Mesenchymal stem cell (in vitro differentiated cells and primary cell): ENCODE results near the gene C2CD2.

Experiments used
- DNase-seq: peaks from one replicate; pipeline ENCODE4 v3.0.0-alpha.2; 2013
- H2AFZ ChIP-seq: one replicate; pipeline ENCODE4 v1.6.1; 2013; ENCODE audit warnings: low read depth, mild to moderate bottlenecking, control low read depth, inconsistent platforms, low read length, moderate library complexity
- H2AK5ac ChIP-seq: 2 replicates; pipeline ENCODE4 v1.6.1; 2013; ENCODE audit warnings: low read length, moderate library complexity, mild to moderate bottlenecking, inconsistent platforms; ENCODE audit not compliant: severe bottlenecking
- H2BK120ac ChIP-seq: one replicate; pipeline ENCODE4 v1.6.1; 2013; ENCODE audit warnings: low read depth, mild to moderate bottlenecking, inconsistent platforms, low read length, moderate library complexity
- H2BK12ac ChIP-seq, 2 experiments: one replicate each; pipeline ENCODE4 v1.6.1; 2013; ENCODE audit warnings: inconsistent platforms in 2 of 2, low read length in 2 of 2, mild to moderate bottlenecking in 2 of 2, moderate library complexity in 2 of 2, control low read depth in 1 of 2
- H2BK15ac ChIP-seq: one replicate; pipeline ENCODE4 v1.6.1; 2013; ENCODE audit warnings: mild to moderate bottlenecking, low read depth, inconsistent platforms; ENCODE audit not compliant: poor library complexity, severe bottlenecking
- H2BK5ac ChIP-seq: 2 replicates; pipeline ENCODE4 v1.6.1; 2013; ENCODE audit warnings: low read depth, mild to moderate bottlenecking, low read length, control low read depth, inconsistent platforms; ENCODE audit not compliant: poor library complexity, severe bottlenecking
- H3K14ac ChIP-seq, 2 experiments: one replicate each; pipeline ENCODE4 v1.6.1; 2013; ENCODE audit warnings: inconsistent platforms in 2 of 2, low read length in 2 of 2, control low read depth in 1 of 2, mild to moderate bottlenecking in 1 of 2, moderate library complexity in 1 of 2
- H3K18ac ChIP-seq, 2 experiments: one replicate each; pipeline ENCODE4 v1.6.1; 2013; ENCODE audit warnings: inconsistent platforms in 2 of 2, low read length in 2 of 2, control low read depth in 1 of 2, low read depth in 1 of 2, mild to moderate bottlenecking in 1 of 2
- H3K23ac ChIP-seq, 2 experiments: one replicate each; pipeline ENCODE4 v1.6.1; 2013; ENCODE audit warnings: inconsistent platforms in 2 of 2, low read length in 2 of 2, mild to moderate bottlenecking in 2 of 2, moderate library complexity in 2 of 2, control low read depth in 1 of 2
- H3K27ac ChIP-seq: 2 replicates; pipeline ENCODE4 v1.5.1; 2013; ENCODE audit warnings: mild to moderate bottlenecking, moderate library complexity, low read length, control low read depth, inconsistent platforms; ENCODE audit not compliant: poor library complexity, severe bottlenecking
- H3K27me3 ChIP-seq, 2 experiments: 2 replicates each; pipeline versions ENCODE4 v1.6.1 to v1.7.0; 2013; ENCODE audit warnings: low read length in 2 of 2, mild to moderate bottlenecking in 2 of 2, moderate library complexity in 2 of 2, control low read depth in 1 of 2, inconsistent platforms in 1 of 2; ENCODE audit not compliant: control insufficient read depth in 1 of 2, insufficient read depth in 1 of 2
- H3K36me3 ChIP-seq, 2 experiments: 2 replicates each; pipeline versions ENCODE4 v1.6.1 to v1.7.0; 2013; ENCODE audit warnings: low read length in 2 of 2, control low read depth in 1 of 2, inconsistent platforms in 1 of 2, low read depth in 1 of 2, mild to moderate bottlenecking in 1 of 2; ENCODE audit not compliant: insufficient read depth in 2 of 2, control insufficient read depth in 1 of 2
- H3K4ac ChIP-seq, 2 experiments: one replicate each; pipeline ENCODE4 v1.6.1; 2013; ENCODE audit warnings: inconsistent platforms in 2 of 2, low read length in 2 of 2, mild to moderate bottlenecking in 2 of 2, moderate library complexity in 2 of 2, control low read depth in 1 of 2, low read depth in 1 of 2
- H3K4me1 ChIP-seq: 2 replicates; pipeline ENCODE4 v1.6.1; 2013; ENCODE audit warnings: low read depth, low read length, control low read depth; ENCODE audit not compliant: control insufficient read depth, insufficient read depth
- H3K4me2 ChIP-seq: 2 replicates; pipeline ENCODE4 v1.6.1; 2013; ENCODE audit warnings: low read length, mild to moderate bottlenecking, inconsistent platforms; ENCODE audit not compliant: poor library complexity, severe bottlenecking
- H3K4me3 ChIP-seq, 2 experiments: 2 replicates each; pipeline versions ENCODE4 v1.5.1 to v1.7.0; 2013; ENCODE audit warnings: low read length in 2 of 2, mild to moderate bottlenecking in 2 of 2, control low read depth in 1 of 2, low read depth in 1 of 2; ENCODE audit not compliant: insufficient read depth in 1 of 2
- H3K79me1 ChIP-seq: replicated peaks from 2 replicates; pipeline ENCODE4 v1.6.1; 2013; ENCODE audit warnings: mild to moderate bottlenecking, control low read depth, low read length, inconsistent platforms; ENCODE audit not compliant: poor library complexity, severe bottlenecking
- H3K9ac ChIP-seq: 2 replicates; pipeline ENCODE4 v1.7.0; 2013; ENCODE audit warnings: mild to moderate bottlenecking, low read length, moderate library complexity
- H3K9me3 ChIP-seq: 2 replicates; pipeline ENCODE4 v1.7.0; 2013; ENCODE audit warnings: mild to moderate bottlenecking, low read length; ENCODE audit not compliant: control insufficient read depth
- H4K8ac ChIP-seq: one replicate; pipeline ENCODE4 v1.6.1; 2013; ENCODE audit warnings: inconsistent platforms, mild to moderate bottlenecking, low read length, moderate library complexity
- H4K91ac ChIP-seq: one replicate; pipeline ENCODE4 v1.6.1; 2013; ENCODE audit warnings: mild to moderate bottlenecking, low read length, inconsistent platforms
- WGBS: methylation state at CpG from one replicate; pipeline ENCODE4 v1.1.7; 2013; ENCODE audit warnings: mixed read lengths; 5-methylcytosine and 5-hydroxymethylcytosine counted together

The C2CD2 gene

DNA sequence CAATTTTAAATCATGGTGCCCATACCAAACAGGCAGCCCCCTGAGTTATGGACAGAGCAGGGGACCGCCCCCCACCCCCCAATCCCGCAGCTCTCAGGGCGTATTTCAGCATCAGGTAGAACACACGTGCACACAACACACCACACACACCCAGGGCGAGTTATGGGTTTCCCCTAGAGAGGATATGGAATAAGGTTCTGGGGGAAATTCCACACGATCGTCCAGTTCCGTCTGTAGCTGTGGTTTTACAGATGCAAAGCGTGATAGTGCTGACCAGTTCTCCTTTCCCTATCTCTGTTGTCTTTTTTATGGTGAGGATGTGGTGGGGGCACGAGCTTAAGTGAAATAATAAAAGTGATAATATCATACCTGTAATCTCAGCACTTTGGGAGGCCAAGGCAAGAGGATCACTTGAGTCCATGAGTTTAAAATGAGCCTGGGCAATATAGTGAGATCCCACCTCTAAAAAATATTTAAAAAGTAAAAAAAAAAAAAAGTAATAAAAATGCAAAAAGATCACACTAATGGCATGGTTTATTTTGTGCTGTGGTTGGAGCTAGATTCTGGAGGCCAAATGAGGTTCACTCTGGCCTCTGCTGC is 25.1 kb downstream of the C2CD2 start:
- no peak overlapping the region for H4K8ac ChIP-seq
- H3K4me3 ChIP-seq: no peak overlapping the region
- no peak overlapping the region for H3K4me2 ChIP-seq
- H3K4ac ChIP-seq: no peak overlapping the region
- no peak overlapping the region for H3K27ac ChIP-seq
- H3K23ac ChIP-seq: no peak overlapping the region
- H3K9me3 ChIP-seq: no peaks in the 10 kb centered on the region
- no peak overlapping the region for H4K91ac ChIP-seq
- no peak overlapping the region for H3K18ac ChIP-seq
- no peak overlapping the region for H3K14ac ChIP-seq
- no peaks in the 10 kb centered on the region for H3K27me3 ChIP-seq
- no peak overlapping the region for H2AFZ ChIP-seq
- no peak overlapping the region for H3K9ac ChIP-seq
- no peak overlapping the region for H2BK5ac ChIP-seq
- H2BK120ac ChIP-seq: no peak overlapping the region
- H3K4me1 ChIP-seq: peaks cover 19% of the 10 kb centered on the region
- no peak overlapping the region for H2BK15ac ChIP-seq
- H2AK5ac ChIP-seq: no peak overlapping the region
- peak; percentile 58 for DNase-seq
- no peak overlapping the region for H2BK12ac ChIP-seq
- H3K36me3 ChIP-seq: peaks cover 3 to 5% of the 10 kb centered on the region in 2 experiments
- H3K79me1 ChIP-seq: peaks cover 21% of the 10 kb centered on the region
- WGBS: 79% methylated on average over 4 of the region's 10 CpGs

GRCh38 chr21:41927727-41928409 is 25.9 kb downstream of the C2CD2 start:
- Histone ChIP-seq H2BK120ac (no peak overlapping the region), H3K27ac (no peak overlapping the region), H3K9me3 (no peaks in the 10 kb centered on the region), H3K79me1 (peaks cover 23% of the 10 kb centered on the region), H3K23ac (no peak overlapping the region), H3K18ac (peak overlapping the region; percentile 21 to 66), H2BK15ac (peak overlapping the region; percentile 39), H3K4me3 (no peak overlapping the region), H4K8ac (no peak overlapping the region), H3K27me3 (no peaks in the 10 kb centered on the region), H3K4me1 (peaks cover 19% of the 10 kb centered on the region), H2AFZ (no peak overlapping the region), H3K36me3 (peaks cover 3 to 5% of the 10 kb centered on the region in 2 experiments), H2BK12ac (peak overlapping the region in 1 of 2 experiments; percentile 59), H3K4me2 (no peak overlapping the region), H4K91ac (no peak overlapping the region), H3K14ac (peak overlapping the region in 1 of 2 experiments; percentile 30), H3K4ac (peak overlapping the region in 1 of 2 experiments; percentile 55), H2BK5ac (no peak overlapping the region), H3K9ac (no peak overlapping the region), H2AK5ac (no peak overlapping the region)
- DNase-seq: no peak
- WGBS: 96% methylated on average over 17 of the region's 17 CpGs

GRCh38 chr21:41926807-41927171 is 27.0 kb downstream of the C2CD2 start:
- Histone ChIP-seq H3K9ac (peak overlapping the region; percentile 87), H3K14ac (no peak overlapping the region), H4K8ac (no peak overlapping the region), H2BK120ac (no peak overlapping the region), H3K9me3 (no peaks in the 10 kb centered on the region), H2BK5ac (no peak overlapping the region), H3K36me3 (peaks cover 3 to 5% of the 10 kb centered on the region in 2 experiments), H4K91ac (no peak overlapping the region), H3K4ac (no peak overlapping the region), H3K79me1 (peaks cover 24% of the 10 kb centered on the region), H3K27ac (peak overlapping the region; percentile 14), H3K4me3 (peak overlapping the region in 1 of 2 experiments; percentile 73), H3K27me3 (no peaks in the 10 kb centered on the region), H3K4me1 (peaks cover 10% of the 10 kb centered on the region), H2BK12ac (no peak overlapping the region), H2AK5ac (no peak overlapping the region), H3K23ac (no peak overlapping the region), H3K18ac (no peak overlapping the region), H2BK15ac (no peak overlapping the region), H3K4me2 (peak overlapping the region; percentile 39), H2AFZ (no peak overlapping the region)
- WGBS: 60% methylated on average over 2 of the region's 3 CpGs
- DNase-seq: no peak

DNA sequence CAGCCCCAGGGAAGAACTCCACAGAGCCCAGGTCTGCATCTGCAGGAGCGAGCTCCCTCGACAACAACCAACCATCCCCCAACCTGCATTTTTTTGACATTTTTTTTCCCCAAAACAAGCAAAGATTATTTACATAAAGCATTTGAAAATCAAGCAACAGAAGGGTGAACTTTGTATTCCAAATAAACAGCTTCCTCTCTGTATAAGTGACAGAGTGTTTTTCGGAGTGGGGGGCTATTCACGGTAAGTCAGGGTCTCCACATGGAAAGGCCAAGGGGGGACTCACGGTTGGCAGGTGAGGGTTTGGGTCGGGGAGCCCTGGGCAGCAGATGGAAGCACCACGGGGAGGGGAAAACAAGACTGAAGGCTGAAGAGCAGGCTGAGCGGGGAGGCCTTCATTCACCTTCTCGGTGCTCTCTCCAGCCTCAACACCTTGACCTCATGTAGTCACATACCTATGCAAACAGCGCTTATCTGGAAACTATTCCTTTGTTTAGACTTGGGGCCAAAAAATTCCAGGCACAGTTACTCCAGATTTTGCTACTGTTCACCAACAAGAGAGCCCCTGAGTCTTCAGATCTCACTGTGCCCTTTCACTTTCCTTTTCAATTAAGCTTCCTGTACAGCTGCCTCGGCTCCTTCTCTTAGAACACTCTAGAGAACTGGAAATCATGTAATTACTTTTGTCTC is 27.6 kb downstream of the C2CD2 start:
- peak overlapping the region; percentile 87 for H3K9ac ChIP-seq
- peak overlapping the region in 1 of 2 experiments; percentile 73 for H3K23ac ChIP-seq
- H4K91ac ChIP-seq: peak overlapping the region; percentile 29
- H3K4ac ChIP-seq: peak overlapping the region; percentile 42 to 93
- H3K14ac ChIP-seq: peak overlapping the region in 1 of 2 experiments; percentile 77
- H3K4me3 ChIP-seq: peak overlapping the region; percentile 31 to 73
- H2BK5ac ChIP-seq: no peak overlapping the region
- 60% methylated on average over 11 of the region's 11 CpGs for WGBS
- H3K79me1 ChIP-seq: peaks cover 25% of the 10 kb centered on the region
- peak overlapping the region; percentile 39 for H3K4me2 ChIP-seq
- peak; percentile 83 for DNase-seq
- H2AK5ac ChIP-seq: no peak overlapping the region
- H3K27me3 ChIP-seq: no peaks in the 10 kb centered on the region
- peak overlapping the region; percentile 36 for H2BK120ac ChIP-seq
- H3K36me3 ChIP-seq: peaks cover 3 to 5% of the 10 kb centered on the region in 2 experiments
- H3K27ac ChIP-seq: peak overlapping the region; percentile 14
- peaks cover 10% of the 10 kb centered on the region for H3K4me1 ChIP-seq
- peak overlapping the region; percentile 93 for H2AFZ ChIP-seq
- H2BK15ac ChIP-seq: peak overlapping the region; percentile 62
- H2BK12ac ChIP-seq: peak overlapping the region in 1 of 2 experiments; percentile 83
- peak overlapping the region; percentile 23 to 91 for H3K18ac ChIP-seq
- no peaks in the 10 kb centered on the region for H3K9me3 ChIP-seq
- peak overlapping the region; percentile 93 for H4K8ac ChIP-seq
